ENCODE results near the gene EIF2AK3.

DNA sequence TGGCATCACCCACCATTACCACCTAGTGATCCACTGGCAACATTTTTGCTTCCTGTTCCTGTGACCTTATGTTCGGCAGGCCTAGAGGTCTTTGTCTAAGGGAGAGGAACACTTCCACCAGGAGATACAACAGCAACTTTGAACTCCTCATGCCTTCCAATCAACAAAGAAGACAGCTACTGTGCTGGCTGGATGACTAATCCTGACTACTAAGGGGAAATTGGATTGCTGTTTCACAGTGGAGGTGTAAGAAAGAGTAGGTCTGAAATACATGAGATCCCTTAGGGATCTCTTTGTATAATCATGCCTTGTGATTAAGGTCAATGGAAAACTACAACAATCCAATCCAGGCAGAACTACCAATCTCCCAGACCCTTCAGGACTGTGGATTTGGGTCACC lies 45.2 kb downstream of the EIF2AK3 start:
- TF ChIP-seq, protein P1, sequence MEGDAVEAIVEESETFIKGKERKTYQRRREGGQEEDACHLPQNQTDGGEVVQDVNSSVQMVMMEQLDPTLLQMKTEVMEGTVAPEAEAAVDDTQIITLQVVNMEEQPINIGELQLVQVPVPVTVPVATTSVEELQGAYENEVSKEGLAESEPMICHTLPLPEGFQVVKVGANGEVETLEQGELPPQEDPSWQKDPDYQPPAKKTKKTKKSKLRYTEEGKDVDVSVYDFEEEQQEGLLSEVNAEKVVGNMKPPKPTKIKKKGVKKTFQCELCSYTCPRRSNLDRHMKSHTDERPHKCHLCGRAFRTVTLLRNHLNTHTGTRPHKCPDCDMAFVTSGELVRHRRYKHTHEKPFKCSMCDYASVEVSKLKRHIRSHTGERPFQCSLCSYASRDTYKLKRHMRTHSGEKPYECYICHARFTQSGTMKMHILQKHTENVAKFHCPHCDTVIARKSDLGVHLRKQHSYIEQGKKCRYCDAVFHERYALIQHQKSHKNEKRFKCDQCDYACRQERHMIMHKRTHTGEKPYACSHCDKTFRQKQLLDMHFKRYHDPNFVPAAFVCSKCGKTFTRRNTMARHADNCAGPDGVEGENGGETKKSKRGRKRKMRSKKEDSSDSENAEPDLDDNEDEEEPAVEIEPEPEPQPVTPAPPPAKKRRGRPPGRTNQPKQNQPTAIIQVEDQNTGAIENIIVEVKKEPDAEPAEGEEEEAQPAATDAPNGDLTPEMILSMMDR (conservative IDR thresholded peaks at IDR 0.05): no peak
- TF ChIP-seq ZFX (IDR thresholded peaks at IDR 0.05): no peak
